Femur (tissue), 1 donor: ENCODE data around the gene CREB3L2.
"Not testable (repeated sequence)": the region's sequence is repeated elsewhere in the genome, so short reads cannot be mapped to it uniquely, and the experiment has no call there.

Source experiments
- DNase-seq: peaks from one replicate; pipeline ENCODE4 v3.0.0-alpha.2; 2017

The CREB3L2 gene, protein sequence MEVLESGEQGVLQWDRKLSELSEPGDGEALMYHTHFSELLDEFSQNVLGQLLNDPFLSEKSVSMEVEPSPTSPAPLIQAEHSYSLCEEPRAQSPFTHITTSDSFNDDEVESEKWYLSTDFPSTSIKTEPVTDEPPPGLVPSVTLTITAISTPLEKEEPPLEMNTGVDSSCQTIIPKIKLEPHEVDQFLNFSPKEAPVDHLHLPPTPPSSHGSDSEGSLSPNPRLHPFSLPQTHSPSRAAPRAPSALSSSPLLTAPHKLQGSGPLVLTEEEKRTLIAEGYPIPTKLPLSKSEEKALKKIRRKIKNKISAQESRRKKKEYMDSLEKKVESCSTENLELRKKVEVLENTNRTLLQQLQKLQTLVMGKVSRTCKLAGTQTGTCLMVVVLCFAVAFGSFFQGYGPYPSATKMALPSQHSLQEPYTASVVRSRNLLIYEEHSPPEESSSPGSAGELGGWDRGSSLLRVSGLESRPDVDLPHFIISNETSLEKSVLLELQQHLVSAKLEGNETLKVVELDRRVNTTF

DNA sequence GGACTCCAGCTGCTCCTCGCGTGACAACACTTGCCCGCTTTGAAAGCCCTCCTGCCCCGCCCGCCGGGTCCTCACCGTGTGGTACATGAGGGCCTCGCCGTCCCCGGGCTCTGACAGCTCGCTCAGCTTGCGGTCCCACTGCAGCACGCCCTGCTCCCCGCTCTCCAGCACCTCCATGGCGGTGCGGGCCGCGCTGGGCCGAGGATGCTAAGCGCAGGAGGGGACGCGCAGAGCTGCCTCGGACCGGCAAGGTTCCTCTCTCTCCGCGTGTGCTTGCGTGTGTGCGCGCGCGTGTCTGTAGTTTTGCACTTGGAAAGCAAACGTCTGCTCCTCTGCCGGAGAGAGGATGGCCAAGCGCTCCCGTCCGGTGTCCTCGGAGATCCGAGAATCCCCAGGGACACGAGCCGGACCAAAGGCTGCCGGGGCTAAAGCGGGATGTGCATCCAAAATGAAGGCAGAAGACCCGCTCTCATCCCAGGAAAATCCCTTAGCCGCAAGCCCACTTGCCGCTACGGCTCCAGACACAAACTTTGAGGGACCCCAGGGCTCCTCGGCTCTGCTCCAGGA is at the start of gene CREB3L2:
CREB3L2 (minus strand) TSS at position 558 of the 567 bp plus-strand sequence; CDS start at position 177, 381 bp downstream.
- DNase-seq: peak; percentile 82

DNA sequence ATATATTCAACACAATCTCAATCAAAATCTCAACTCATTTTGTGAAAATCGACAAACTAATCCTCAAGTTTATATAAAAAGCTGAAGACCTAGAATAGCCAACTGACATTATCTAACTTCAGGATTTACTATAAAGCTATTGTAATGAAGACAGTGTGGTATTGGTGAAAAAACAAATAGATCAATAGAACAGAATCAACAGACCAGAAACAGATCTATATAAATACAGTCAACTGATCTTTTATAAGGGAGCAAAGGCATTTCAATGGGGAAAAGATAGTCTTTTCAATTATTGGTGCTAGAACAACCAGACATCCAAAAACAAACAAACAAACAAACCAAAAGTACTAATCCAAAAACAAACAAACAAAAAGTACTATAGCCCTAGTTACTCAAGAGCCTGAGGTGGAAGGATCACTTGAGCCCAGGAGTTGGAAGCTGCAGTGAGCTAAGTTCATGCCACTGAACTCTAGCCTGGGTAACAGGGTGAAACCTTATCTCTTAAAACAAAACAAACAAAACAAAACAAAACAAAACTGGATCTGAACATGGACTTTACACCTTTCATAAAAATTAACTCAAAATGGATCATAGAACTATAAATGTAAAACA is 47.7 kb upstream of the CREB3L2 start:
- no peak for DNase-seq

DNA sequence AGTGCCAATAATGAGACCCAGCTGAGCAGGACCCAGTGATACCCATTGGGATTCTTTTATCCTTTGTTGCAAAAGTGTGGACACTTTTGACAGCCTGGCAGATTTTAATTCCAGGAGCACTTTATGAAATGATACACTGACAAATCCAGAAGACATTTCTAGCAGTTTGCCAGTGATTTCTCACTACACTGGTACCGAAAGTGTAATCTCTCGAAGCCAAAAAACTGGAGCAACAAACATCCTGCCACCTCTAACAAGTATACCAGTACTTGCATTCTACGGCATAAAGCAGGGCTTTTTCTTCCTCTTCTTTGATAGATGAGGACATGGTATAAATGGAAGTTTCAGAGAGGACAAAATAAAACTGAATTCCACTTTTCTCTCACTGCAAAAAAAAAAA is 46.0 kb upstream of the CREB3L2 start:
- DNase-seq: no peak

DNA sequence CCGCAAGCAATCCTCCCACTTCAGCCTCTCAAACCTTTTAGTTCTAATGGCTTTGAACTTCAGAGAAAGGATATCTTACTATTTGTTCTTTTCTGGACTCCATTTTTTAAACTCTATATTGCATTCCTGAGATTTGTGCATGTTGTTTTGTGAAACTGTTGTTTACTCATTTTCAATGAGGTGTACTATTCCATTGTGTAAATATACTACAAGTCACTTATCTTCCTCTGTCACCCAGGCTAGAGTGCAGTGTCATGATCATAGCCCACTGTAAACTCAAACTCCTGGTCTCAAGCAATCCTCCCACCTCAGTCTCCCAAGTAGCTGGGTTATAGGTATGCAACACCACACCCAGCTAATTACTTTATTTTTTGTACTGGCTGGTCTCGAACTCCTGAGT is 43.0 kb upstream of the CREB3L2 start:
- no peak for DNase-seq

DNA sequence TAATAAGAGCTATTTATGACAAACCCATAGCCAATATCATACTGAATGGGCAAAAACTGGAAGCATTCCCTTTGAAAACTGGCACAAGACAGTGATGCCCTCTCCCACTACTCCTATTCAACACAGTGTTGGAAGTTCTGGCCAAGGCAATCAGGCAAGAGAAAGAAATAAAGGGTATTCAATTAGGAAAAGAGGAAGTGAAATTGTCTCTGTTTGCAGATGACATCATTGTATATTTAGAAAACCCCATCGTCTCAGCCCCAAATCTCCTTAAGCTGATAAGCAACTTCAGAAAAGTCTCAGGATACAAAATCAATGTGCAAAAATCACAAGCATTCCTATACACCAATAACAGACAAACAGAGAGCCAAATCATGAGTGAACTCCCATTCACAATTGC is 38.2 kb upstream of the CREB3L2 start:
- DNase-seq: not testable (repeated sequence)

DNA sequence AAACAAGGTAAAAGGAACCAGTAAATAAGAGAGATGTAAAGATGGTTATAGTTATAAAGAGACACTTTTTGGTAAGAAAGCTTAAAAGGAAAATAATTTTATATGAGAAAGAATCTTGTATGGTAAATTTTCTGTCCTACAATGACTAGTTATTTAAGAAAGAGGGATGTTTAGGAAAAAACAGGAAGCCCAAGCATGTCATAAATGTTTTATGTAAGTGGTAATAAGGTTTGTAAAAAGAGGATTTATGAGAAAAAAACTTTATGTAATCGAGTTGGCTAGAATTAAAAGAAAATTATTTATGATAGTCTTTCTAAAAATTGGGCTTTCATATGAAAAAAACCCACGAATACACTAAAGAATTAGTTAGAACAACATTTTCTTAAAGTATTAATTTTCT is 34.2 kb upstream of the CREB3L2 start:
- no peak for DNase-seq

DNA sequence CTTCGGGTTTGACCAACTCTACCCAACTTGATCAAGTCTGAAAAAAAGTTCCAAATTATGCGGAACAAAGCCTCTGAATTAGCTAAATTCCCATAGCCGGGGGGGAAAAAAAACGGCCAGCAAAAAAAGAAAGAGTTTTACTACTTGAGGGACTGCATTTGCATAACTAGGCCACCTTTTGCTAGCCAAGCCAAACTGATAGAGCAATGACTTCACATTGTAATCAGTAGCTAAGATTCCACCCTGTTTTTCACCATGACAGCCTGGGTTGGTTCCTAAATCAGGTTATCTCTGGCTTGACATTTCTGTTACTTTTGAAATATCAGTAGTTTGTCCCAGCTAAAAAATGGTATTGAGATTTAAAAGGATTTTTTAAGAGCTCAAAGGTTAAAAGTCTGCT is 31.4 kb upstream of the CREB3L2 start:
- DNase-seq: no peak

DNA sequence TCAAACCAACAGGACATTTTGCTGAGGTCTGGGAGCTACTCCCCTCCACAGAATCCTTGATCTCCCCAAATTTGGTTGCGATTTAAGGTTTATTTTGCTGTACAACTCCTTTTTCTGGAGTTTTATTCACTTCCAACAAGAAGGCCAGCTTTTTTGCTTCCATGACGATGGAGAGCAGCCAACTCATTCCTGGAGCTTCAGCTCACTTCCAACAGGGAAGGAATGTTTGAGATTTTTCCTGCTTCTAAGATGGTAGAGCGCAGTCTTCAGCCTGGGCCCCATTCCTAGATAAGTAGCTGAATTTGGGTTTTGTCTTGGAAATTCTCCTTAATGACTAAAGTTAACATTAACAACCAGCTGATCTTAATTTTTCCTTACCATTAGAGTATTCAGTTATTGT is 30.9 kb upstream of the CREB3L2 start:
- DNase-seq: no peak

DNA sequence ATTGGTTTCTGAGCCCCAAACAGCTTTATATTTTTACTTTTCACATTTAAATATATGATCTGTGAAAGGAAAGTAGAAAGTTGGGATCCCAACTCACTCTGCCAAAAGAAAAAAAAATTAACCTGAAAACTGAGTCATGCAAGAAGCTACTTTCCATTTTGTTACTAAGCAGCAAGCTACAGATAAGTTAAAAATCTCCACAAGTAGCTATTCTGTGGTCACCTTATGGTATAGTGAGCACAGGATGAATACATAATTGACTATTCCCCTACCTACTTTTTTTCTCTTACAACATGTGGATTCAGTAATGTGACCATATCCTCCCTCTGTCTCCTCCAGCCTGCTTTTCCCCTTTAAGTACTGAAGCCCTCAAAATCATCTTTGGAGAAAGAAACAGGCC is 30.3 kb upstream of the CREB3L2 start:
- DNase-seq: no peak

DNA sequence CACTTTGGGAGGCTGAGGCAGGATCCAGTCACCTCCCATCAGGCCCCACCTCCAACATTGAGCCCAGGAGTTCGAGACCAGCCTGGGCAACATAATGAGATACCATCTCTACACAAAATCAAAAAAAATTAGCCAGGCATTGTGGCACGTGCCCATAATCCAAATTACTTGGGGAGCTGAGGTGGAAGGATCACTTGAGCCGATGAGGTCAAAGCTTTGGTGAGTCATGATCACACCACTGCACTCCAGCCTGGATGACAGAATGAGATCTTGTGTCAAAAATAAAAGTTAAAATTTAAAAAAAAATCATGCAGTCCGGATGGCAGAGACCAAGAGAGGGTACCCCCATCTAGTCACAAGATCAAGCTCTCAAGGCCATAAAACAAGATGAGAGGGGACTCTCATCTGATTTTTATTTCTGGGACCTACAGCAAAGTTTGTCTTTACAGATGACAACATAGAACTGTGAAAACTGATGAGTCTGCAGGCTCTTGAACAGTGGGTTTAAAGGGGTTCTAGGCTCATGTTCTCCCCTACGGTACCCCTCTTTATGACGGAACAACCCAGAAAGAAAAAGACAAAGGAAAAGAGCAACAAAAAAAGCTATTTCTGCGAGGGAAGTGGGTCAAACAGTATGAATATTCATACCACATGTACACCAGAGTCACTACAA is 28.9 kb upstream of the CREB3L2 start:
- DNase-seq: no peak

DNA sequence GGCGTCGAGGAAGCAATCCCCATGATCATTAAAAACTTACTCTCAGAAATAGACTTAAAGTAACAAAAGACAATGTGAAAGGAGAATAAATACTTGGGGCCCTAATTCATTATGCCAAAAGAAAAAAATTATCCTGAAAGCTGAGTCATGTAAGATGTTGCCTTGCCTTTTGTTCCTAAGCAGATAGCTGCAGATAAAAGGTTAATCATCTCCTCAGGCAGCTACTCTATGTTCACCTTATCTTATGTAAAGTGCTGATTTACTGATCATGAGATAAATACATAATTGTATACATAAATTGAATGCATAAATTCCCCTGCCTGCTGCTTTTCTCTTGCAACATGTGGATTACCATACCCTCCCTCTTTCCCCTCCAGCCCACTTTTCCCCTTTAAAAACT is 28.1 kb upstream of the CREB3L2 start:
- no peak for DNase-seq

DNA sequence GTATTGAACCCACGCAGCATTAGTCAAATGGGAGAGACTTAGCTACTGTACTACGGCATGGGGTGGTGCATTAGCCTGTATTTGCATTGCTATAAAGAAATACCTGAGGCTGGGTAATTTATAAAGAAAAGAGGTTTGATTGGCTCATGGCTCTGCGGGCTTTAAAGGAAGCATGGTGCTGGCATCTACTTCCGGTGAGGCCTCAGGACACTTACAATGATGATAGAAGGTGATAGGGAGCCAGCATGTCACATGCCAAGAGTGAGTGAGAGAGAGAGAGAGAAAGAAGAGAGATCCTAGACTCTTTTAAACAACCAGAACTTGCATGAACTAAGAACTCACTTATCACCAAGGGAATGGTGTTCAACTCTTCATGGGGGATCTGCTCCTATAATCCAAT is 27.2 kb upstream of the CREB3L2 start:
- no peak for DNase-seq

DNA sequence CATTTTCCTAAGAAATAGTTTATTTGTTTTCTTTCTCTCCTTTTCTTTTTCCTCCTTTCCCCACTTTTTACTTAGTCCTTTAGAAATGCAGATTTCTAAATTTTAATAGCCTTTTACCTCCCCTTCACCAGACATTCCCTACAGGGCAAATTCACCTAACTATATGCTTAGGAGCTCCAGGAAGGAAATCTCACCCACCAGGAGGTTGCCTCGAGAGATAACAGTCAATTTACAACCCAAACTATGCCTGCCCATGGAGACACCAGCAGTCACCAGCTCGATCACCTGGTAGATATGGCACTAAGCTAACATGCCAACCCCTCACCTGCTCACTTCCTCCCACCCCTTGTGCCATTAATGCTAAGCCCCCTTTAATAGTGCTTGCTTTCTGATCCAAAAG is 25.2 kb upstream of the CREB3L2 start:
- no peak for DNase-seq

DNA sequence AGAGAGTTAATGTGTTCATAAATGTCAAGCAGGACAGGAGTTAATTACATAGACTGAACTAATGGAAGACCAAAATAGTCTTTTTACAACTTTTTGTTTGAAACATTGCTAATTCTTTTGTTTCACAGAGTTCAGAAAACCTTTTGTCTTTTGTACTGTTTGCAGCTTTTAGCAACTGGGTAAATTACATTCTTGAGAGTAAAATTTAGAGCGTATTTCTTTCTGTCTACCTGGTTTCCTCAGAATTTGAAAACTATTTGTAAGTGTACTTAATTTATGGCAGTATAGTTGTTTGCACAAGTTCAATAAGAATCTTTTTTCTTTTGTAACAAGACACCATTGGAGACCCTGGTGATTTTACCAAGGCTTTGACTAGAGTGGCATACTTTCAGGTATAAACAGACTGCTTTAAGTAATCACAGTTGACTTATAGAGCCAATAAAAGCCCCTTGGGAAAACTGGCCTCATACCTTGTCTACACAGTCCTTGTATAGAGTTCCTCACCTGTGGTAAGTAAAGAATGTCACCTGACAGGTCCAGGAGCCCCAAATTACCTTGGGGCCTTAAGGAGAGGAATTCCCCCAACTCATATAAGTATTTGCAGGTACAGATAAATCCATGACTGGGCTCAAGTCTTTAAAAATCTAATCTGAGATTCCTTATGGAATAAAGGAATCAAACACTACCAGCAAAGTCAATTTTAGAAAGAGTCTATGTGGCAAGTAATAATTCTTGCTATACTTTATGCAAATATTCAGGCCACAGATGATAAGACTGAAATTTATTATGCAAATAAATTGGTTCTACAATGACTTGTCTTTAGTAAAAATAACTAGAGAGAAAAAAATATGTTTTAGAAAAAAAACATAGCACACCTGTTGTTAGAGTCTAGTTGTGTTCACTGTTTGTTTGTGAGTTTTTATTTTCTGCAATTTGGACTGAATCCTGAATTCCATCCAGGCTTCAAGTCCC is 23.6 kb upstream of the CREB3L2 start:
- DNase-seq: no peak

DNA sequence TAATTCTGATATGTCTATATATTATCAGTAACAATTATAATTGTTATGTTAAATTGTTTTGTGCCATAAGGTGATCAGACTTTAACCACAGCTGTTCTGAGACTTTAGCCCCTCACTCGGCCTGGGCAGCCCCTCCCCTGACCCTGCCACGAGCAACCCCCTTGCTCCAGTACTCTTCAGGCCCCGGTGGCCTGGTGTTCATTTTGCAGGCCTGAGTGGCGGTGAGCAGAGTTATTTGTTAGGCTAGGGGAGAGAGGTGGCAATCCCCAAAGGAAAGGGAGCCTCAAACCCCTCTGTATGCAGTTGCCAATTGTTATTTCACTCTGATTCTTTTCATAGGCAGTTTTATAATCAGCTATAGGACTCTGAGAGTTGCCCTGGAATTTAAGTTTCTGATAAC is 22.9 kb upstream of the CREB3L2 start:
- DNase-seq: no peak

DNA sequence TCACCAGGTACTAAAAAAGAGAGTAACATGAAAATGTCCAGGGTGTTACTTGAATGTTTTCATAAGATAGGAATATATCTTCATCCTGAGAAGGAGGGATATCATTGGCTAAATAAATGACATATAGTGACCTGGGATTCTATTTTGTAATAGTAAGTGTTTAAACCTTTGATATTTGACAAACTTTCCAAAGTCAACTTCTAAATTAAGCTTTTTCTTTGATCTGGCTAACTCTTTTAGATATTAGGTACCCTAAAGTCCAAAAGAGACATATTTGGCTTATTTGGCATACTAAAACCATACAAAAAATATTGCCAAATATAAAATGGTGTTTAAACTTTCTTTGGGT is 22.4 kb upstream of the CREB3L2 start:
- DNase-seq: no peak

DNA sequence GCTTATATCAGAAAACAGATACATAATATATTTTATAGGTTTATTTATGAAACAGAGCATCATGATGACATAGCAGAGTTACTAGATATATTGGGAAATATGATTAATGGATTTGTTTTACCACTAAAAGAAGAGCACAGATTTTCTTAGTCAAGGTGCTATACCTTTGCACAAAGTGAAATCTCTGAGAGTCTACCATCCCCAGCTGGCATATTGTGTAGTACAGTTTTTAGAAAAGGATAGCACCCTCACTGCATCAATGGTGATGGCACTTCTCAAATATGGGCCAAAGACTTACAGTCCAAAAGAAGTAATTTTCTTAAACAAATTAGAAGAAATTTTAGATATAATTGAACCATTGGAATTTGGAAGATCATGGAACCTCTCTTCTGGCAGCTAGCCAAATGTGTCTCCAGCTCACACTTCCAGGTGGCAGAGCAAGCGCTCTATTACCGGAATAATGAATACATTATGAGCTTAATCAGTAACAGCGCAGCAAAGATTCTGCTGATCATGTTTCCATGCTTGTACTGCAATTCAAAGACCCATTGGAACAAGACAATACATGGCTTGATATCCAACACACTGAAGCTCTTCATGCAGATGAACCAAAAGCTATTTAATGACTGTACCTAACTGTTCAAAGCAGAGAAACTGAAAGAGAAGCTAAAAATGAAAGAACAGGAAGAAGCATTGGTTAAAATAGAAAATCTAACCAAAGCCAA is 21.9 kb upstream of the CREB3L2 start:
- no peak for DNase-seq

DNA sequence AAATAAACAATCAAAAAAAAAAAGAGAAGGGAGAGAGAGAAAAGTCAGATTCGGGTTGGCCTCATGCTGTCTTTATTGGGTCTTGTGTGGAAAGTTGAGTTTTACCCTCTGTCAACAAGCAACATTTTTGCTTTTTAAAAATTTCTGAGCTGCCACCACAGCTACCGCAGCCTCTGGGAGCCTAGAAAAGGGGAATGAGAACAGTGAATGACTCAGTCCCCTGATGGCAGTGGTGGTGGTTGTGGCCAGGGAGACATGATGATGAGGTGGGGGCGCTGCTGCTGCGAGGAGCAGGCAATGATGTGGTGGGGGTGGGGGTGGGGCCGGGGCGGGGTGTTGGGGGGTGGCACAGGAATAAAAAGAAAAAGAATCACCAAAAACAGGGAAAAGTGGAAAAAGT is 20.0 kb upstream of the CREB3L2 start:
- peak; percentile 32 for DNase-seq

DNA sequence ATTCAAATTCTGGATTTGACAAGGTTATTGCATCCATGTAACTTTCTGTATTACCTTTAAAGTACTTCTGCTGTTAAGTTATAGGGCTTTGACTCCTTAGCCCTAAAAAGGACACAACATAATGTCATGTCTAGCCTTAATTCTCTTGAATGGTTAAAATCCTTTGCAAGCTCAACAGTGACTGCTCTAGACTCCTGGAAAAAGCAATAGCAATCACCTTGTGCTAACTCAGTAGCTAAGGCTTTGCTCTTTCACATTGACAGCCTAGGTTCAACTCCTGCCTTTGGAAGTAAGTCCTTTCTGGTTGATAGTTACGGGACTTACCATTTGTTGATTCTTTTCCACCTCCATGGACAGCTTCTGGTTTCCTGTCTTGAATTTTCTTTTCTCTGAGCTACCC is 16.1 kb upstream of the CREB3L2 start:
- no peak for DNase-seq

DNA sequence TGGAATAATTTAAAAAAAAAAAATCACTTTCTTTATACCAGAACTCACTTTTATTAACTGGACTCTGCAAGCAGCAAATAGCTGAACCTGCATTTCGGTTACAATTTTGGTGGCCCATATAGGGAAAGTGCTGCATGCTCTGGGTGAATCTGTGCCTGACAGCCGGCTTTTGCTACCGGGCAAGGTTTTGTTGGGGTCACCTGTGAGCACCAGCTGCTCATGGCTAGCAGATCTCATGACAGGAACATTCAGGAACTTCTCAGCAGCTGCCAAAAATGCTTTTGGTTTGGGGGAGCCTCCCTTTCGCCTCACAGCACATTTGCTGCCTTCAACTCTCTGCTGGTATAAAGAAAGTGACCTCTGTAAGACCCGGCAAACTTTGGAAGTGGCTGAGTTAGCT is 13.2 kb upstream of the CREB3L2 start:
- DNase-seq: no peak

DNA sequence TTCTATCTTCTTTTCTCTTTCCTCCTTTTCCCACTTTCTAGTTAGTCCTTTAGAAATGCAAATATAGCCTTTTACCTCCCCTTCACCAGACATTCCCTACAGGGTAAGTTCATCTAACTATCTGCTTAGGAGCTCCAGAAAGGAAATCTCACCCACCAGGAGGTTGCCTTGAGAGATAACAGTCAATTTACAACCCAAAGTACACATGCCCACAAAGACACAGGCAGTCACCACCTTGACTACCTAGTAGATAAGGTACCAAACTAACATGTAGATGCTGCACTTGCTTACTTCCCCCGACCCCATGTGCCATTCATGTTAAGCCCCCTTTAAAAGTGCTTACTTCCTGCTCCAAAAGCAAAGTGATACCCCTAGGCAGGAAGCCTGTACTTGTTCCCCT is 12.8 kb upstream of the CREB3L2 start:
- no peak for DNase-seq

DNA sequence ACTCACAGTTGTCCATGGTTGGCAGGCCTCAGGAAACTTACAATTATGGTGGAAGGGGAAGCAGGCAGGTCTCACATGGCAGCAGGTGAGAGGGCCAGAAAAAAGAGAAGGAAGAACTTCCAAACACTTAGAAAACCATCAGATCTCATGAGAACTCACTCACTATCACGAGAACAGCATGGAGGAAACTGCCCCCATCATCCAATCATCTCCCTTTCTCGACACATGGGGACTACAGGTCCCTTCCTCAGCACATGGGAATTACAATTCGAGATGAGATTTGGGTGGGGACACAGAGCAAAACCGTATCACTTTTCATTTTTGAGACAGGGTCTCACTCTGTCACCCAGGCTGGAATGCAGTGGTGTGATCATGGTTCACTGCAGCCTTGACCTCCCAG is 12.3 kb upstream of the CREB3L2 start:
- DNase-seq: not testable (repeated sequence)
